Loucy (cell line): ENCODE results near the gene MRPS11.

Experiments used
- EZH2phosphoT487 ChIP-seq: fragments of 200-600 bp; IDR thresholded peaks from 2 replicates; pipeline ENCODE4 v1.6.1; 2018; ENCODE audit warnings: antibody characterized with exemption, mild to moderate bottlenecking, moderate library complexity, borderline replicate concordance
- TF ChIP-seq, protein P1 (sequence below): fragments of 200-600 bp; sonication (generic); conservative IDR thresholded peaks from 2 replicates; pipeline ENCODE4 v1.5.1; 2014; ENCODE audit warnings: mild to moderate bottlenecking, antibody characterized with exemption, low read length

DNA sequence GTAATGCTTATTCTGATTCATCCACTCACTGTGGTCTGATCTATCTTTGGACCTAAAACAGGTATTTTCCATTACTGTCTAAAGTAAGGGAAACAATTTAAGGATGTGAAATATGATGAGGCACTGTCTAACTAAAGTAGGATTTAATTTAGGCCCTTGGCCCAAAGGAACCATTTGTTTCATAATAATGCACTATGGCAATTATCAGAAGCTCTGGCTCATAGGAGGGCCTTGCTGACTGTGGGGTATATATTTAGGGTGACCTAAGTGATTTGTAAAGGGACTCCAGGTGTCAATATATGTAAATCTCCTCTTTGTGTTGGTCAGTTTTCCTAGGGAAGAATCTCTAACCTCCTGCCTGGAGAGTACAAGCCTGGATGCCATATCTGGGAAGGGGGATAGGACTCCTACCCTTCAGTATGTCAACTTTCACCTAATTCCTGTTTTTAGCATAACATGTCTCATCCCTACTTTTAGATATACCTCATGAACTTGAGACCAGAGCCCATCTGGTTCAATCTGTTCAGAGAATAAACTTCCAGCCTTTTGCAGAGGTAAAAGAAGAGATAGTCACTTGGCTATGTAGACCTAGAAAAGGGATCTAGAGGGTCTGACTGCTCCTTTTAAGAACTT, 58.9 kb downstream of the MRPS11 start:
- TF ChIP-seq, protein P1, sequence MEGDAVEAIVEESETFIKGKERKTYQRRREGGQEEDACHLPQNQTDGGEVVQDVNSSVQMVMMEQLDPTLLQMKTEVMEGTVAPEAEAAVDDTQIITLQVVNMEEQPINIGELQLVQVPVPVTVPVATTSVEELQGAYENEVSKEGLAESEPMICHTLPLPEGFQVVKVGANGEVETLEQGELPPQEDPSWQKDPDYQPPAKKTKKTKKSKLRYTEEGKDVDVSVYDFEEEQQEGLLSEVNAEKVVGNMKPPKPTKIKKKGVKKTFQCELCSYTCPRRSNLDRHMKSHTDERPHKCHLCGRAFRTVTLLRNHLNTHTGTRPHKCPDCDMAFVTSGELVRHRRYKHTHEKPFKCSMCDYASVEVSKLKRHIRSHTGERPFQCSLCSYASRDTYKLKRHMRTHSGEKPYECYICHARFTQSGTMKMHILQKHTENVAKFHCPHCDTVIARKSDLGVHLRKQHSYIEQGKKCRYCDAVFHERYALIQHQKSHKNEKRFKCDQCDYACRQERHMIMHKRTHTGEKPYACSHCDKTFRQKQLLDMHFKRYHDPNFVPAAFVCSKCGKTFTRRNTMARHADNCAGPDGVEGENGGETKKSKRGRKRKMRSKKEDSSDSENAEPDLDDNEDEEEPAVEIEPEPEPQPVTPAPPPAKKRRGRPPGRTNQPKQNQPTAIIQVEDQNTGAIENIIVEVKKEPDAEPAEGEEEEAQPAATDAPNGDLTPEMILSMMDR, result no peak
- TF ChIP-seq EZH2phosphoT487, result no peak
